Testis (tissue), 3 donors: ENCODE measurements around the gene TCTN3. TPM values are rescaled to one million over a fixed set of nuclear protein-coding genes. Genes with fewer than 3 reads are reported as not detected.
"Not testable (repeated sequence)": the region's sequence is repeated elsewhere in the genome, so short reads cannot be mapped to it uniquely, and the experiment has no call there.

Experiments
- DNase-seq: peaks from one replicate; pipeline ENCODE4 v3.0.0-alpha.2; 2019
- H3K27ac ChIP-seq, 2 donors: fragments of 200-600 bp; sonication (generic); one replicate each; pipeline ENCODE4 v1.5.1; 2019
- H3K27me3 ChIP-seq: fragments of 200-600 bp; sonication (generic); one replicate; pipeline ENCODE4 v1.5.1; 2019
- H3K36me3 ChIP-seq: fragments of 200-600 bp; sonication (generic); one replicate; pipeline ENCODE4 v1.5.1; 2017; ENCODE audit warnings: low read depth; ENCODE audit errors: missing control alignments
- H3K4me1 ChIP-seq: fragments of 200-600 bp; sonication (generic); one replicate; pipeline ENCODE4 v1.5.1; 2019
- H3K4me3 ChIP-seq, 2 donors: fragments of 200-600 bp; sonication (generic); one replicate each; pipeline ENCODE4 v1.5.1; 2017 to 2019
- H3K9me3 ChIP-seq: fragments of 200-600 bp; sonication (generic); one replicate; pipeline ENCODE4 v1.5.1; 2017
- POLR2A ChIP-seq: fragments of 450-650 bp; IDR thresholded peaks from one replicate; pipeline ENCODE4 v1.6.1; 2017; ENCODE audit warnings: antibody characterized with exemption, mild to moderate bottlenecking, moderate library complexity
- WGBS, 2 donors: methylation state at CpG; one replicate each; pipeline ENCODE4 v1.1.5; 2018; 5-methylcytosine and 5-hydroxymethylcytosine counted together
- intact Hi-C: fragments of 100-400 bp; cut with DNase I; formaldehyde crosslinking; loops from one replicate; pipeline ENCODE4 v1.15.1; 2023; ENCODE audit warnings: low total_unique reads
- polyA plus RNA-seq: library from polyadenylated mRNA; stranded (reverse); fragments of 350-450 nt; fragmentation: Illumina TruSeq; extraction: RNeasy Lipid Tissue Mini Kit (QIAGEN cat#74804); gene quantifications from one replicate; pipeline ENCODE4 v1.2.3, GENCODE V29; 2014; ENCODE audit warnings: low read depth, low replicate concordance; ENCODE audit not compliant: insufficient read depth
- total RNA-seq, 2 donors: library from RNA; depleted of rRNA; stranded (reverse); fragments of >200 nt; gene quantifications; one replicate each; pipeline ENCODE4 v1.2.3, GENCODE V29; 2016
- TF ChIP-seq, protein P1 (sequence below), 3 experiments: fragments of 450-650 bp in 2 of 3; fragments of 200-600 bp in 1 of 3; sonication (generic) in 1 of 3; IDR thresholded peaks; one replicate each; pipeline ENCODE4 v1.5.1; 2016 to 2019; ENCODE audit warnings: antibody characterized with exemption in 3 of 3, mild to moderate bottlenecking in 2 of 3, moderate library complexity in 1 of 3

Gene TCTN3
- total and polyA plus RNA-seq, 3 donors from 2014 or later = 29.3 to 44.6 (median 29.7) TPM

DNA sequence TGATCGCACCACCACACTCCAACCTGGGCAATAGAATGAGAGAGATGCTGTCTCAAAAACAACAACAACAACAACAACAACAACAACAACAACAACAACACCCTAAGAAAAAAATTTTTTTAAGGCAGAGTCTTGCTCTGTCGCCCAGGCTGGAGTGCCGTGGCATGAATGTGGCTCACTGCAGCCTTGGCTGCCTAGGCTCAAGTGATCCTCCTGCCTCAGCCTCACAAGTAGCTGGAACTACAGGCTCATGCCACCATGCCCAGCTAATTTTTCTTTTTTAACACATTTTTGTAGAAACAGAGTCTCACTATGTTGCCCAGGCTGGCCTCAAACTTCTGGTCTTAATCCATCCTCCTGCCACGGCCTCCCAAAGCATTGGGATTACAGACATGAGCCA is 55.8 kb downstream of the TCTN3 start:
- DNase-seq = no peak
- Histone ChIP-seq H3K4me1 (no peaks in the 10 kb centered on the region), H3K4me3 (no peak overlapping the region), H3K27me3 (no peaks in the 10 kb centered on the region), H3K36me3 (no peaks in the 10 kb centered on the region), H3K9me3 (no peaks in the 10 kb centered on the region), H3K27ac (no peak overlapping the region)
- no peak for TF ChIP-seq POLR2A
- TF ChIP-seq, protein P1, sequence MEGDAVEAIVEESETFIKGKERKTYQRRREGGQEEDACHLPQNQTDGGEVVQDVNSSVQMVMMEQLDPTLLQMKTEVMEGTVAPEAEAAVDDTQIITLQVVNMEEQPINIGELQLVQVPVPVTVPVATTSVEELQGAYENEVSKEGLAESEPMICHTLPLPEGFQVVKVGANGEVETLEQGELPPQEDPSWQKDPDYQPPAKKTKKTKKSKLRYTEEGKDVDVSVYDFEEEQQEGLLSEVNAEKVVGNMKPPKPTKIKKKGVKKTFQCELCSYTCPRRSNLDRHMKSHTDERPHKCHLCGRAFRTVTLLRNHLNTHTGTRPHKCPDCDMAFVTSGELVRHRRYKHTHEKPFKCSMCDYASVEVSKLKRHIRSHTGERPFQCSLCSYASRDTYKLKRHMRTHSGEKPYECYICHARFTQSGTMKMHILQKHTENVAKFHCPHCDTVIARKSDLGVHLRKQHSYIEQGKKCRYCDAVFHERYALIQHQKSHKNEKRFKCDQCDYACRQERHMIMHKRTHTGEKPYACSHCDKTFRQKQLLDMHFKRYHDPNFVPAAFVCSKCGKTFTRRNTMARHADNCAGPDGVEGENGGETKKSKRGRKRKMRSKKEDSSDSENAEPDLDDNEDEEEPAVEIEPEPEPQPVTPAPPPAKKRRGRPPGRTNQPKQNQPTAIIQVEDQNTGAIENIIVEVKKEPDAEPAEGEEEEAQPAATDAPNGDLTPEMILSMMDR (IDR thresholded peaks at IDR 0.05) = no peak
- intact Hi-C loops = no loop called here
- 98 to 99% methylated on average over 4 of the region's 4 CpGs for WGBS, 2 donors

DNA sequence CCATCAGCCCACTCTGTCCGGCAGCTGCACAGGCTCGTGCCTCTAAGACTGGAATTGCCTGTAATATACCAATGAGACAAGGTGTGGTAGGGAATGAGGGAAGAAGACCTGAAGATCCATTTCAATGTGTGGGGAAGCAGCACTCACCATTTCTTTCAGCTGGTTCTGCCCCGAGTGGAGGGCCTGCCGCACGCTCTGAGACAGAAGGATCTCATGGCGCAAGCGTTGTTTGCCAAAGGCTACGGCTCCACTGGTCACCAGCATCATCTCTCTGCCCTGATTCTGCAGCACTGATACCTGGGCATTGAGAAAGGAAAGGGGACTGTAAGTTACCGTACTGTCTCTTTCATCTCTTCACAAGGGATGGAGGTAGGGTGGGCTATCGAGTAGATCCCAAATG is 56.6 kb downstream of the TCTN3 start:
- Histone ChIP-seq H3K9me3 (no peaks in the 10 kb centered on the region), H3K27ac (no peak overlapping the region), H3K36me3 (no peaks in the 10 kb centered on the region), H3K27me3 (no peaks in the 10 kb centered on the region), H3K4me1 (no peaks in the 10 kb centered on the region), H3K4me3 (no peak overlapping the region)
- TF ChIP-seq, protein P1 (IDR thresholded peaks at IDR 0.05) = no peak
- no peak for TF ChIP-seq POLR2A
- no peak for DNase-seq
- 89 to 94% methylated on average over 10 of the region's 10 CpGs for whole genome bisulfite sequencing, 2 donors
- intact Hi-C loops = no loop called here

DNA sequence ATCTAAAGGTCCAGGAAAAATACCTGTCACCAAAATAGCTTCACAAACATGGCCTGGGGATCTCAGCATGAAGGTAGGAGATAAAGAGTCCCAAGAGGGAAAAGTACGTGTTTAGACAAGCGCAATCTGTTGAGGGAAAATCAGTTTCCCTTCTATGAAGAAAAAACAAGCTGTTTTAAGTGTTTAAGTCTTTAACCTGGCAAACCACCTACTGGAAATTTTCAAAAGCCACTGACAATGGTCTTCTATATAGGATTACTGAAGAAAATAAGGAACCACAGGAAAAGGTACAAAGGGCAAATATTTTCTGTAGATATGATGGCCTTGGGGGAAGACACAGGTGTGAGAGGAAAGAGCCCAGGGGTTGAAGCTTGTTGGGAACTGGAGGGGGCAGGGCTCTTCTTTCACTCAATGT is 58.4 kb downstream of the TCTN3 start:
- H3K27ac ChIP-seq = no peak overlapping the region
- no peaks in the 10 kb centered on the region for H3K4me1 ChIP-seq
- H3K36me3 ChIP-seq = no peaks in the 10 kb centered on the region
- intact Hi-C loops = no loop called here
- H3K27me3 ChIP-seq = no peaks in the 10 kb centered on the region
- no peak overlapping the region for H3K4me3 ChIP-seq
- no peaks in the 10 kb centered on the region for H3K9me3 ChIP-seq
- no peak for DNase-seq
- TF ChIP-seq POLR2A = no peak
- TF ChIP-seq, protein P1 (IDR thresholded peaks at IDR 0.05) = no peak
- WGBS, 2 donors = 87 to 90% methylated on average over 2 of the region's 2 CpGs

DNA sequence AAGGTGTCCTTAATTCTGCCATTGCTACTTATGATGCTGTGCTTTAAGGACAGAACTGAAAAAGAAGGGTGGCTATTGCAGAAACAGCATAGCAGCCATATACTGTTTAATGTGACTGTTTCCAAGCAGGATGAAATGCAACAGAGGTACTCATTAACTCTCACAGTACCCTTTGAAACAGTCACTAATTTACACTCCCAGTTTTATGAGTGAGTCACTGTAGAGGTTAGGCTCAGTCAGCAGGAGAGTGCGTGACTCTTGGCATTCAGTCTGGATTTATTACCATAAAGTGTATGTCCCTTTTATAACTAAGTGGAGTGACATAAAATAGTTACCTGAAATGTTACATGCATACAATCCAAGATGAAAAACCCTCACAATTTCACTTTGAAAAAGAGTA is 64.9 kb downstream of the TCTN3 start:
- TF ChIP-seq, protein P1 (IDR thresholded peaks at IDR 0.05) = no peak
- TF ChIP-seq POLR2A = no peak
- H3K36me3 ChIP-seq = no peaks in the 10 kb centered on the region
- no peak for DNase-seq
- H3K4me3 ChIP-seq = no peak overlapping the region
- H3K4me1 ChIP-seq = no peaks in the 10 kb centered on the region
- H3K27me3 ChIP-seq = no peaks in the 10 kb centered on the region
- no peak overlapping the region for H3K27ac ChIP-seq
- intact Hi-C loops = no loop called here
- no peaks in the 10 kb centered on the region for H3K9me3 ChIP-seq
- 94 to 100% methylated on average over 1 of the region's 1 CpG for WGBS, 2 donors

DNA sequence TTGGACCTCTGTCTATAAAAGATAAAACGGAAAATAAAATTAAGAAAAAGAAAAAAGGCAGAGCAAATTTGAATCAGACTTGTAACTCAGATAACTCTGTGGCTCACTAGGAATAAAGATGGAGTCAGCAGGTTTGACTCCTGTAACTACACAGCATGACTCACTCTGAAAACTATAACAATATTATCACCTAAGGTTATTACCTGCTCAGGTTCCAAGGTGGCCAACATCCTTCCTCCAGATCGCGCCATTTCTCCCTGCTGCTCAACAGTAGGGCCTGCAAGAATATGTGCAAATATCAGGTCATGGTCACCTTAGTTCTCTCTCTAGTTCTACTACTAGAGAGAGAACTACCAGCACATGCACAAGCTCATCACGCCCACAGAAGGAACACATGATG is 67.2 kb downstream of the TCTN3 start:
- no peak for TF ChIP-seq POLR2A
- TF ChIP-seq, protein P1 (IDR thresholded peaks at IDR 0.05) = no peak
- DNase-seq = no peak
- intact Hi-C loops = no loop called here
- Histone ChIP-seq H3K36me3 (no peaks in the 10 kb centered on the region), H3K27me3 (no peaks in the 10 kb centered on the region), H3K4me3 (no peak overlapping the region), H3K27ac (no peak overlapping the region), H3K9me3 (no peaks in the 10 kb centered on the region), H3K4me1 (no peaks in the 10 kb centered on the region)
- 92 to 94% methylated on average over 4 of the region's 4 CpGs for WGBS, 2 donors

DNA sequence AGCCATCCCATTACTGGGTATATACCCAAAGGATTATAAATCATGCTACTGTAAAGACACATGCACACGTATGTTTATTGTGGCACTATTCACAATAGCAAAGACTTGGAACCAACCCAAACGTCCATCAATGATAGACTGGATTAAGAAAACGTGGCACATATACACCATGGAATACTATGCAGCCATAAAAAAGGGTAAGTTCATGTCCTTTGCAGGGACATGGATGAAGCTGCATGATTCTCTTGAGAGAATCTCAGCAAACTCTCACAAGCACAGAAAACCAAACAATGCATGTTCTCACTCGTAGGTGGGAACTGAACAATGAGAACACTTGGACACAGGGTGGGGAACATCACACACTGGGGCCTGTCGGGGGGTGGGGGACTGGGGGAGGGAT is 73.3 kb downstream of the TCTN3 start:
- intact Hi-C loops, H3K27ac ChIP-seq, H3K4me1 ChIP-seq, DNase-seq, H3K9me3 ChIP-seq, H3K4me3 ChIP-seq, H3K36me3 ChIP-seq, H3K27me3 ChIP-seq: not testable (repeated sequence)
- 91 to 92% methylated on average over 5 of the region's 5 CpGs for WGBS, 2 donors
